Measurements from ENCODE around the gene HHIPL2.

Gene HHIPL2

GRCh38 chr1:222540598-222540995, 7.3 kb downstream of the HHIPL2 start:
- DNase-seq (ENCODE audit: extremely low read depth, low read depth) = no peak
- TF ChIP-seq CTCF (IDR thresholded peaks at IDR 0.05; ENCODE audit: low read depth, low read length) = no peak

- no peak for DNase-seq (ENCODE audit: extremely low read depth, low read depth)
These were observed 7.8 kb downstream of the HHIPL2 start for GRCh38 chr1:222539951-222540597.

GRCh38 chr1:222535455-222535854, 12.4 kb downstream of the HHIPL2 start:
- no peak for TF ChIP-seq CTCF (IDR thresholded peaks at IDR 0.05; ENCODE audit: low read depth, low read length)
- DNase-seq (ENCODE audit: extremely low read depth, low read depth) = no peak

More at GRCh38 chr1:222539951-222540597, 7.8 kb downstream of the HHIPL2 start:
- no peak for TF ChIP-seq CTCF (IDR thresholded peaks at IDR 0.05; ENCODE audit: low read depth, low read length)

- TF ChIP-seq CTCF (IDR thresholded peaks at IDR 0.05; ENCODE audit: low read depth, low read length) = no peak
- no peak for DNase-seq (ENCODE audit: extremely low read depth, low read depth)
These were observed 17.1 kb downstream of the HHIPL2 start for GRCh38 chr1:222530852-222531251.

- TF ChIP-seq CTCF (IDR thresholded peaks at IDR 0.05; ENCODE audit: low read depth, low read length) = no peak
- no peak for DNase-seq (ENCODE audit: extremely low read depth, low read depth)
These were observed 18.0 kb downstream of the HHIPL2 start for GRCh38 chr1:222529916-222530315.

GRCh38 chr1:222529181-222529580, 18.7 kb downstream of the HHIPL2 start:
- no peak for DNase-seq (ENCODE audit: extremely low read depth, low read depth)
- no peak for TF ChIP-seq CTCF (IDR thresholded peaks at IDR 0.05; ENCODE audit: low read depth, low read length)

GRCh38 chr1:222525951-222526350, 22.0 kb downstream of the HHIPL2 start:
- TF ChIP-seq CTCF (IDR thresholded peaks at IDR 0.05; ENCODE audit: low read depth, low read length) = no peak

More at GRCh38 chr1:222525951-222526350, 22.0 kb downstream of the HHIPL2 start:
- DNase-seq (ENCODE audit: extremely low read depth, low read depth) = no peak

All from AG09319 (cell line).